Heart left ventricle (tissue), 13 donors: ENCODE data around the gene PIGL.

Experiments used
- POLR2A ChIP-seq, 2 donors: fragments of 450-650 bp; IDR thresholded peaks; one replicate each; pipeline ENCODE4 v1.6.1; 2017; ENCODE audit warnings: antibody characterized with exemption in 2 of 2, mild to moderate bottlenecking in 2 of 2, moderate library complexity in 2 of 2
- TF ChIP-seq, protein P1 (sequence below), 12 donors: fragments of 200-600 bp; sonication (generic) in 4 of 12; IDR thresholded peaks; one replicate each; pipeline versions ENCODE4 v1.5.0 to v1.8.0; 2018 to 2022; ENCODE audit warnings: antibody characterized with exemption in 12 of 12, mild to moderate bottlenecking in 5 of 12
- donor health status: ischemic (EF 13 %, LVEDD 7.1; RV severe dilation, severe dysfunction).
- donor health status: DM: no; HTN: yes; CAD: no.
- donor health status: DM: no; HTN: no; CAD: no.
- donor health status: ischemic (EF 25% LVEDD 6.9; RV normal size, moderate dysfunction).
- donor health status: ischemic (EF 25% LVEDD 5.7; RV mildly dilated, moderate dysfunction).
- donor health status: ischemic (EF 35%, LVEDD 5.7; RV mildly dilated, moderate dysfunction).
- donor health status: nonischemic (EF 11% LVEDD 7.7; RV severe dilation, severe dysfunction).
- donor health status: DM: yes; HTN: yes; CAD: no.
- donor health status: PGD.
- donor health status: ischemic (EF 29% LVEDD 5.4; RV normal size, mild dysfunction).
- donor health status: nonischemic (EF 23%, LVEDD 6.1; RV moderate dilation, normal function).

DNA sequence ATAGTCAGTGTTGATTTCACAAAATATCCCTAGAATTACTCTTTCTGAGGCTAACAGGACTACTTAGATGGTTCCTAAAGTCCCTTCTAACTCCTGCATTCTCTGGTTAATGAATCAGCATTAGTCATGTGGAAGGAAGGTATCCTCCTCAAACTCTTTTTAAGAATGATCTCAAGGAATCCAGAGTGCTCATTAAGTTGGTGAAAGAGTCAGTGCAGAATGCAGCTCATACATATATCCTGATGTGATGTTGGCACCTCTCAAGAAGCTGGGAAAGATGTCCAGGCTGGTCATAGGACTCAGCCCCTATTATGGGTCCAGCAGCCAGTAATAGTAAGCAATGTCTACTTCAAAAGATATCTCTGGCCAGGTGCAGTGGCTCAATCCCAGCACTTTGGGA, 65.5 kb downstream of the PIGL start:
- TF ChIP-seq, protein P1, sequence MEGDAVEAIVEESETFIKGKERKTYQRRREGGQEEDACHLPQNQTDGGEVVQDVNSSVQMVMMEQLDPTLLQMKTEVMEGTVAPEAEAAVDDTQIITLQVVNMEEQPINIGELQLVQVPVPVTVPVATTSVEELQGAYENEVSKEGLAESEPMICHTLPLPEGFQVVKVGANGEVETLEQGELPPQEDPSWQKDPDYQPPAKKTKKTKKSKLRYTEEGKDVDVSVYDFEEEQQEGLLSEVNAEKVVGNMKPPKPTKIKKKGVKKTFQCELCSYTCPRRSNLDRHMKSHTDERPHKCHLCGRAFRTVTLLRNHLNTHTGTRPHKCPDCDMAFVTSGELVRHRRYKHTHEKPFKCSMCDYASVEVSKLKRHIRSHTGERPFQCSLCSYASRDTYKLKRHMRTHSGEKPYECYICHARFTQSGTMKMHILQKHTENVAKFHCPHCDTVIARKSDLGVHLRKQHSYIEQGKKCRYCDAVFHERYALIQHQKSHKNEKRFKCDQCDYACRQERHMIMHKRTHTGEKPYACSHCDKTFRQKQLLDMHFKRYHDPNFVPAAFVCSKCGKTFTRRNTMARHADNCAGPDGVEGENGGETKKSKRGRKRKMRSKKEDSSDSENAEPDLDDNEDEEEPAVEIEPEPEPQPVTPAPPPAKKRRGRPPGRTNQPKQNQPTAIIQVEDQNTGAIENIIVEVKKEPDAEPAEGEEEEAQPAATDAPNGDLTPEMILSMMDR (IDR thresholded peaks at IDR 0.05): no peak
- TF ChIP-seq POLR2A (IDR thresholded peaks at IDR 0.05): no peak
